Mucosa of stomach (tissue), 1 donor: ENCODE results near the gene EYA2.

Source experiments
- H3K27me3 ChIP-seq: one replicate; pipeline ENCODE4 v1.7.0; 2013; ENCODE audit warnings: mild to moderate bottlenecking, low read length; ENCODE audit not compliant: control insufficient read depth, insufficient read depth
- H3K36me3 ChIP-seq: one replicate; pipeline ENCODE4 v1.7.0; 2013; ENCODE audit warnings: low read length; ENCODE audit not compliant: control insufficient read depth, insufficient read depth
- H3K4me1 ChIP-seq: one replicate; pipeline ENCODE4 v1.7.0; 2013; ENCODE audit warnings: mild to moderate bottlenecking, low read length; ENCODE audit not compliant: control insufficient read depth, insufficient read depth
- H3K4me3 ChIP-seq: one replicate; pipeline ENCODE4 v1.7.0; 2013; ENCODE audit warnings: low read length
- H3K9ac ChIP-seq: one replicate; pipeline ENCODE4 v1.7.0; 2013; ENCODE audit warnings: mild to moderate bottlenecking, low read length, moderate library complexity
- H3K9me3 ChIP-seq: one replicate; pipeline ENCODE4 v1.7.0; 2013; ENCODE audit warnings: mild to moderate bottlenecking, low read length, moderate library complexity; ENCODE audit not compliant: control insufficient read depth
- donor health status: Pancreatic carcinoma.

The EYA2 gene

DNA sequence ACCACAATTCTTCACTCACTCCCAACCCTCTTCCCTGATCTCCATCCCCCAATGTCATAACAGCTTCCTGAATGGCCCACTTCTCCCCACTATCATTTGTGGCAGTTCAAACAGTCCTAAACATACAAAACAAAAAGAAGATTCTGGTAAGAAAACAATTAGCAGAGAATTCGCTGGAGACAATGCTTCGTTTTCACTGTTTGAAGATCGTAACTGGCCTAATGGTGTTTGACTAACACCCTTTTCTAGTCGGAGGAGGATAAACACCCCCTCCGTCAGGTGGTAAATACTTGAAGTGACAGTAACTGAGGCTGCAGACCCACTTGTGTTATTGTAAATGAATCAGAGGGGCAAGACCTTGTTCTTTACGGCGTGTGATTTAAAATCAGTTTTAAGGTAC is 3.8 kb downstream of the EYA2 start:
- Histone ChIP-seq H3K36me3 (no peaks in the 10 kb centered on the region), H3K9me3 (no peaks in the 10 kb centered on the region), H3K4me3 (no peak overlapping the region), H3K9ac (no peak overlapping the region), H3K27me3 (peaks cover 3% of the 10 kb centered on the region), H3K4me1 (peaks cover 14% of the 10 kb centered on the region)

DNA sequence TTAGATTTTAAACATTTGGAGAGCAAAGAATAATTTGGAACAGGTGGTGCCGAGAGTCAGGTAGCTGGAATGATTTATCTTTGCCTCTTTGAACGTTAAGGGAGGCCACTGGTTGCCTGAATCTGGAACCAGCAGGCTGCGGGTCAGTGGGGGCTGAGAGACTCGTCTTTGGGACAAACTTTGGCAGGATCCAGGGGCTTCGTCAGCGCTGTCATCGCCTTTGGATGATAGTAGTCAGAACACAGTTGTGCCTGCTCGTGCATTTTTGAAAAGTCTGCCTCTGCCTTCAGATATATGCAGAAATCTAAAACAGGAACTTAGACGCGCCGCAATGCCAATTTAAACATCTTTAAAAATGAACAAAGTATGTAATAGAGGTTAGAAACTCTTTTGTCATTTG is 5.0 kb downstream of the EYA2 start:
- H3K36me3 ChIP-seq, result no peaks in the 10 kb centered on the region
- H3K4me1 ChIP-seq, result peaks cover 14% of the 10 kb centered on the region
- H3K9ac ChIP-seq, result no peak overlapping the region
- H3K27me3 ChIP-seq, result no peaks in the 10 kb centered on the region
- H3K9me3 ChIP-seq, result no peaks in the 10 kb centered on the region
- no peak overlapping the region for H3K4me3 ChIP-seq

DNA sequence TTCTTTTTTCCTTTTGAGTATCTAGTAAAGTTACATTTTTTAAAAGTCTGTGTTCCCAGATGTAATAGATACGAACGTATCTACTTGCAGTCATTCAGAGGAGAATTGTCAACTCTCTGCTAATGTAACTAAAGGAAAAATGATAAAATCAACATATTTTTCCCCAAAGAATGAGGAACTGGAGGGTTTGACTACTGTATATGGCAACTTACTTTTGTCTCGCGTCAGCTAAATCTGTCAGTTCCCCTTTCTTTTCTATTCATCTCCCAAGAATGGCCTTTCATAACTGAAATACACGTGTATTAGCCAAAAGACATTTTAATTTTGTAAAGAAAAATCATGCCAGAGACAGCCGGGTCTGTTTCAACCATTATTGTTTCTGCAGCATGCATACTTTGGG is 5.4 kb downstream of the EYA2 start:
- no peak overlapping the region for H3K9ac ChIP-seq
- peaks cover 14% of the 10 kb centered on the region for H3K4me1 ChIP-seq
- no peaks in the 10 kb centered on the region for H3K9me3 ChIP-seq
- H3K36me3 ChIP-seq, result no peaks in the 10 kb centered on the region
- no peaks in the 10 kb centered on the region for H3K27me3 ChIP-seq
- H3K4me3 ChIP-seq, result no peak overlapping the region

DNA sequence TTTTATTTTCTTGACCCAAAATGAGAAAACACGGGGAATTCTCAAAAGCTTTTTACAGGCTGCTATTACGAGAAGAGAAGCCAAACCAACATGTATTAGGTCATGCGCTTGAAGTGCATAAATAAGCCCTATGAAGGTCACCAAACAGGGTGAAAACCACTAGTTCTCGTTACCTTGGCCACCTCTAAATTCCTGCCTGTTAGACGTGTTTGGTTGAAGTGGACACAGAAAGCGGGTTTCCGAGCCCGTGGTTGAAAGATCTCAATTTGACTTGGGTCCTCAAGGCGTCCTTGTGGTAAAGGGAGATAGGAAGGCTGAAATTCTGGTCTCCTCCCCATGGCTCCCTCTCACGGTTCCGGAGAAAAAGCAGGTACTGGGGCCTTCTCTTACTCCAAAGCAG is 6.2 kb downstream of the EYA2 start:
- no peaks in the 10 kb centered on the region for H3K9me3 ChIP-seq

DNA sequence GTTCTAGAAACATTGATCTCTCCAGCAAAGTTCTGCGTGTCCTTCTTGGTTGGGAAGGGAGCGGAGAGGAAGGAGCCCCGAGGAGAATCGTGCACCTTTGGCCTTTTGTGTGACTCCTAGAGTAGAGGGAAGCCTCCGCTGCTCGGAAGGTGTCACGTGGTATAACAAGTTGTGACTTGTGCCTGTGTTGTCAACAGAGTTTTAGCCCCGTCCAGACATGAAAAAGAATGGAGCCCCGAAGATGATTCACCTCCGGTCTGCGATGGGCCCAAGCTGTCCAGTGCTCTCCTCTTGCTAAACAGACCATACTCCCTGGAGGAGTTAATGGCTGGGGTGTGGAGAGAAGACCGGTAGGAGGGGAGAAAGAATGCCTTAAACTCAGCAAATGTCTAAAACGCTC is 7.0 kb downstream of the EYA2 start:
- Histone ChIP-seq H3K4me1 (peaks cover 8% of the 10 kb centered on the region), H3K36me3 (no peaks in the 10 kb centered on the region), H3K9me3 (no peaks in the 10 kb centered on the region), H3K4me3 (no peak overlapping the region), H3K27me3 (no peaks in the 10 kb centered on the region), H3K9ac (no peak overlapping the region)

More for the DNA sequence above, 6.2 kb downstream of the EYA2 start:
- H3K36me3 ChIP-seq, result no peaks in the 10 kb centered on the region
- no peaks in the 10 kb centered on the region for H3K27me3 ChIP-seq
- H3K9ac ChIP-seq, result no peak overlapping the region
- H3K4me3 ChIP-seq, result no peak overlapping the region
- peaks cover 14% of the 10 kb centered on the region for H3K4me1 ChIP-seq

DNA sequence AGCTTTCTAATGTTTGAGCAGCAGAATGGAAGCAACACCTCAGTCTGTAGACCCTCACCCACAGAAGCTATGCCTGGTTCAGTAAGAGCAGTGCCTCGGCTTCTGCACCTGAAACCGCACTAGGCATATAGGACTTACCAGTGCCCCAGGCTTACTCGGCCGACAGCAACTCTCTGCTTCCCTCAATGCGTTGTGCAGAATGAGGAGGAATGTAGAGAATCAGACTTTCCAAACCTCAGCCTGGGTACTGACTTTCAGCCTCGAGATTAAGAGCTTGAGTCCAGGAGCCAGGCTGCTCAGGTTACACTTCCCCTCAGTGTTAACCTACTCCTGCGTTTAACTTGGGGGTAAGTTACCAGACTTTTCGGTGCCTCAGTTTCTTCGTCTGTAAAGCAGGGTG is 8.6 kb downstream of the EYA2 start:
- Histone ChIP-seq H3K4me1 (peaks cover 8% of the 10 kb centered on the region), H3K36me3 (no peaks in the 10 kb centered on the region), H3K4me3 (no peak overlapping the region), H3K9me3 (no peaks in the 10 kb centered on the region), H3K27me3 (no peaks in the 10 kb centered on the region), H3K9ac (no peak overlapping the region)

DNA sequence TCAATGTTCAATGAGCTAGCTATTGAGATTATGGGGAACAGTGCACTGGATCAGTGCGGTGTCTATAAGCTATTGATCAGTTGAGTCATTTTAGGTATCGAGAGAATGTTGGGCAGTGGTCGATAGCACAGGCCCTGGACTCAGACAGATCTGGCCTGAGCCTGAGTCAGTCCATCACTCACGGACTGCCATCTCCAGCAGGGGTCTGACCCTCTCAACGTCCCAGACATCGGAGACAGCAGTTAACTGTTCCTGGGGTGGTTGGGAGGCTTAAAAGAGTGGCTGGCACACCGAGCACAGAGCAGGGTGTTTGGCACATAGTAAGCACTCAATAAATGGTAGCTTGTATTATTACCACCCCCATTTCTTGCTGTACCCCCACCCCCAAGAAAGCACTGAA is 9.3 kb downstream of the EYA2 start:
- Histone ChIP-seq H3K4me1 (peaks cover 8% of the 10 kb centered on the region), H3K27me3 (no peaks in the 10 kb centered on the region), H3K9me3 (no peaks in the 10 kb centered on the region), H3K9ac (no peak overlapping the region), H3K36me3 (no peaks in the 10 kb centered on the region), H3K4me3 (no peak overlapping the region)

DNA sequence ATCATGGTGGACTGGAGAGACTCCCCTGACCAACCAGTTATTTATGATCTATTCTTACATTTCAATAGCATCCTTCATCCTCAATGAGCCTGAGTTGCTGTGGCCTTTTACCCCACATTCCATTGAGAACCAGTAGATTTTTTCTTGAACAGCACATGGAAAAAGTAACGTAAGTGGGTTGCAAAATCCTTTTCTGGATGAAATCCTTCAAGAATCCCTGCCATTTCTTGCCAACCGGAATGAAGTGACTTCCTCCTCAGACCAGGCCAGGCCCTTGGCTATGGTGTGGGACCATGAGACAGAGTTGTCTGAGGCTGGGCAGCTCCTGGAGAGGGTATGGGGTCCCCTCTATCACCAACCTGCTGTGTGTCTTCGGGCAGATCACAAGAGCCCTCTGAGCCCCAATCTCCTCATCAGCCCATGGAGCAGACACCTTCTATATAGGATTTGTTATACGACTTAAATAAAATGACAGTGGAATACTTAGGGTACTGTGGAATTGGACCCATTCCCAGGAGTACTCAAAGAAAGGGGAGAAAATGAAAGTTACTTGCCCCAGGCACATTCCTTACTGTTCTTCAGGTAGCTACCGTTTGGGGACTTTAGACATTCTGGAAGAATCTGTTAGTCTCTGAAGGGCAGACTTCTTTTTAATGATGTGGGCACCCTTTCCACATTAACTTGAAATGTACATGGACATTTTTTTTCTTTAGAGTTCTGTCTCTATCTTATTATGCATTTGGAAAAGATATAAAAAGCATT is 10.9 kb downstream of the EYA2 start:
- peaks cover 8% of the 10 kb centered on the region for H3K4me1 ChIP-seq
- H3K27me3 ChIP-seq, result no peaks in the 10 kb centered on the region
- no peaks in the 10 kb centered on the region for H3K9me3 ChIP-seq
- no peak overlapping the region for H3K9ac ChIP-seq
- no peak overlapping the region for H3K4me3 ChIP-seq
- no peaks in the 10 kb centered on the region for H3K36me3 ChIP-seq

DNA sequence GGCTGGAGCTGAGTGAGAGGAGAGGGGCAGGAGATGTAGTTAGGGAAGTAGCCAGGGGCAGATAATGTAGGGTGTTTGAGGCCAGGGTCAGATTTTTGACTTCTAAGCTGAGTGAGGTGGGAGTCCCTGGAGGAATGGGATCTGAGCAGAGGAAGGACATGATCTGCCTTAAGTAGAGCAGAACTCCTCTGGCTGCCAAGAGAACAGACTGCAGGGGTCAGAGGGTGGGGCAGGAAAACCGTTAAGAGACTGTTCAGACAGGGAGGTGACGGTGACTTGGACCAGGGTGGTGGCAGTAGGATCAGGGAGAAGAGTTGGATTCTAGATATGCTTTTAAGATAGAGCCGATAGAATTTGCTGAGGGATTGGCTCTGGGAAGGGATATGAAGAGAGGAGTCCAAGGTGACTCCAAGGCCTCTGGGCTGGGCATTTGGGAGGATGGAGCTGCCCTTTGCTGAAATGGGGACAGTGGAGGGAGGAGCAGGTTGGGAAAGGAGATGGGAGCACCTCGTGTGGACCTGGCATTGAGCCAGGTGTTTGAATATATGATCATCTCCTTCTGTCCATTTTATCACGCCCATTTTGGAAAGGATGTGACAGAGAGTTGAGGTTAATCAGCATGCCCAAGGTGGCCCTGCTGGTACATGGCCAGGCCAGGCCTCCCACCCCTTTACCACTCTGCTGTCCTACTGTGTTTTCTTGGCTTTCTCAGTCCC is 18.8 kb downstream of the EYA2 start:
- Histone ChIP-seq H3K9me3 (no peaks in the 10 kb centered on the region), H3K36me3 (no peaks in the 10 kb centered on the region), H3K4me3 (no peak overlapping the region), H3K4me1 (peaks cover 10% of the 10 kb centered on the region), H3K9ac (no peak overlapping the region), H3K27me3 (no peaks in the 10 kb centered on the region)

DNA sequence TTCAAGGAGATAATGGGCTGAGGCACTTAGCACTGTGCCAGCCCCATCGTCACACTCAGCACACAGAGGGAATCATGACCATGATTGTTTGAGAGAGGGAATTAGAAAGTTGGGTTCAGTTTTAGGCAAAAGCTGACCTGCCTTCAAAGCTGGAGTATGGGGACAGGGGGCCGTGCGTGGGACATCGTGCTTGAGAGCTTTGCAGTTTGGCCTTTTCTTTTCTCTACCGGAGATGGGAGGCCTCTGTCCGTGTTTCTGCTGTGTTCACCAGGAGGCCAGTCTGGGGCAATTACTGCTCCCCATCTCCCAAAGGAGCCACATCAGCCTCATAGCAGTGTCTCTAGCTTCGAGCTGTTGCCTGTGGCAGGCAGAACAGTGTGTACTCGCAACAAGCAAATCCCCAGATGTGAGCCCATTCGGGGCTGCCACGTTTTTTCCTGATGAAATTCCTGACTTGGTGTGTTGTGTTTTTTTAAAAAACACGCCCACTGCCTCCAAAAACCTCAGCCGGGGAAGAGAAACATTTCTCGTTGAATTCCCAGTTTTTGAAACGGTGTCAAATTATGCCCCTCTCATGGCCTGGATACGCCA is 20.2 kb downstream of the EYA2 start:
- peaks cover 16% of the 10 kb centered on the region for H3K4me1 ChIP-seq
- no peak overlapping the region for H3K4me3 ChIP-seq
- H3K36me3 ChIP-seq, result no peaks in the 10 kb centered on the region
- no peaks in the 10 kb centered on the region for H3K27me3 ChIP-seq
- H3K9me3 ChIP-seq, result no peaks in the 10 kb centered on the region
- H3K9ac ChIP-seq, result no peak overlapping the region

DNA sequence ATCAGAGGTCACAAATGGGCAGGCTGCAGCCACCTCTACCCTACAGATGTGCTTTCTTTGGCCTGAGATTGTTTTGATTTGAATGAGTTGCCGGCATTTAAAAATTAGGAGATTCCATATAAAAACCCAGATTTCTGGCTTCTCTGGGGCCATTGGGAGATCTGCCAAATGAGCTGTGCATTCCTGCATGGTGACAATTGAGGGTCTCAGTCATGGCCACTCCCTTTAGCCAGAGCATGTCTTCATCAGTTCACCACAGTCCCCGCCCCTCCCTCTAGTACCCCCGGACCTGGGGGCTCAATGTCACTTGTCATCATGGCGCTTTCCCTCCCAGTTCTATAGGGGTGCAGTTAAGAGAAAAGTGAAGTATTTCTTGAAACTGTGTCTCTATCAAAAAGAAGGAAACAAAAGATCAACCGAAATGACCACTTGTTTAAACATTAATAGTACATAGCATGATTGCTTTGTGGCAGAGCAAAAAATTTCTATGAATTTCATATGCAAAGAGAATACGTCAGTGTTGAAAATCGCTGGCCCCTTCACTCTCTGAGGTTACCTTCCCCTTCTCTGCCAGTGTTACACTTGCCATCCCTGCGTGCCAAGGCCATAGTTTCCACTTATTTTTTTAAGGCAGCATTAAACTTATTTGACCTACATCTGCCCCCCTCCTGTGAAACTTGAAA is 21.1 kb downstream of the EYA2 start:
- Histone ChIP-seq H3K4me1 (peaks cover 18% of the 10 kb centered on the region), H3K9ac (no peak overlapping the region), H3K9me3 (no peaks in the 10 kb centered on the region), H3K4me3 (no peak overlapping the region), H3K36me3 (no peaks in the 10 kb centered on the region), H3K27me3 (no peaks in the 10 kb centered on the region)

DNA sequence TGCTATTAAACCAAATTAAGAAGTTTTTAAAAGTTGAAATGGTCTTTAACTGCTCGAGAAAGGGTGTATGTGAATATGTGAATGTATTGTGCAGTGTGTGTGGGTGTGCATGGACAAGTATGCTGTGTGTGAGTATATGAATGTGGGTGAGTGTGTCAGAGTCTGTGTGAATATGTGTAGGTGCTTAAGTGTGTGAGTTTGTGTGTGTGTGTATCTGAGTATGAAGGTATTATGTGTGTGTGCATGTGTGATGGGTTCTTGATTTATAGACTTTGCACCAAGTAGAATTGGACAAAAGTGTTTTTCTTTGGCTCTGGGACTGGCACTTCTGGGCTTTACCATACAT is 21.6 kb downstream of the EYA2 start:
- Histone ChIP-seq H3K27me3 (no peaks in the 10 kb centered on the region), H3K36me3 (no peaks in the 10 kb centered on the region), H3K4me3 (no peak overlapping the region), H3K9ac (no peak overlapping the region), H3K4me1 (peaks cover 18% of the 10 kb centered on the region), H3K9me3 (no peaks in the 10 kb centered on the region)
